ENCODE results near the gene F13B.

- TF ChIP-seq CTCF (conservative IDR thresholded peaks at IDR 0.05; ENCODE audit: low read depth, low read length) (no peak), CEBPB (IDR thresholded peaks at IDR 0.05; ENCODE audit: low read depth, low read length) (no peak), USF2 (IDR thresholded peaks at IDR 0.05; ENCODE audit: low read depth, low read length) (no peak), POLR2A (IDR thresholded peaks at IDR 0.05; ENCODE audit: low read depth, low read length) (no peak), MAFK (IDR thresholded peaks at IDR 0.05; ENCODE audit: low read depth, low read length) (no peak), RFX5 (IDR thresholded peaks at IDR 0.05; ENCODE audit: low read depth, low read length) (no peak), RAD21 (IDR thresholded peaks at IDR 0.05; ENCODE audit: low read length) (no peak)
These were observed 65.2 kb downstream of the F13B start for GRCh38 chr1:197001828-197002227.
